Loucy (cell line): ENCODE data around the gene ZNF766.
"Not testable (repeated sequence)": the region's sequence is repeated elsewhere in the genome, so short reads cannot be mapped to it uniquely, and the experiment has no call there.

Experiments used
- H2AFZ ChIP-seq: fragments of 200-600 bp; sonication (generic); 2 replicates; pipeline ENCODE4 v1.6.0; 2016; ENCODE audit warnings: antibody characterized with exemption, mild to moderate bottlenecking, low read length, moderate library complexity
- H3F3A ChIP-seq: fragments of 200-600 bp; 2 replicates; pipeline ENCODE4 v1.6.0; 2016; ENCODE audit warnings: antibody characterized with exemption, low read depth, mild to moderate bottlenecking
- H3K27me3 ChIP-seq: fragments of 200-600 bp; sonication (generic); 2 replicates; pipeline ENCODE4 v1.6.1; 2014; ENCODE audit warnings: low read length, mild to moderate bottlenecking; ENCODE audit not compliant: insufficient read depth, poor library complexity, severe bottlenecking
- H3K36me3 ChIP-seq: fragments of 200-600 bp; sonication (generic); 2 replicates; pipeline ENCODE4 v1.6.1; 2016; ENCODE audit warnings: low read length; ENCODE audit not compliant: insufficient read depth
- H3K4me1 ChIP-seq: fragments of 200-600 bp; sonication (generic); 2 replicates; pipeline ENCODE4 v1.5.1; 2014; ENCODE audit warnings: low read length, mild to moderate bottlenecking; ENCODE audit not compliant: insufficient read depth, poor library complexity, severe bottlenecking
- H3K4me2 ChIP-seq: fragments of 200-600 bp; sonication (generic); 2 replicates; pipeline ENCODE4 v1.6.0; 2014; ENCODE audit warnings: antibody characterized with exemption, low read length, low read depth, mild to moderate bottlenecking; ENCODE audit not compliant: poor library complexity, severe bottlenecking
- H3K4me3 ChIP-seq: fragments of 200-600 bp; sonication (generic); 2 replicates; pipeline ENCODE4 v1.5.1; 2014; ENCODE audit warnings: low read length, mild to moderate bottlenecking, mixed read lengths; ENCODE audit not compliant: poor library complexity, severe bottlenecking
- H3K79me2 ChIP-seq: fragments of 200-600 bp; sonication (generic); 2 replicates; pipeline ENCODE4 v1.6.1; 2014; ENCODE audit warnings: low read length; ENCODE audit not compliant: insufficient read depth
- H3K9ac ChIP-seq: fragments of 200-600 bp; sonication (generic); 2 replicates; pipeline ENCODE4 v1.6.0; 2014; ENCODE audit warnings: mild to moderate bottlenecking, low read depth, low read length, moderate library complexity; ENCODE audit not compliant: poor library complexity, severe bottlenecking
- H3K9me2 ChIP-seq: fragments of 200-600 bp; sonication (generic); replicated peaks from 2 replicates; pipeline ENCODE4 v1.6.1; 2016; ENCODE audit warnings: low read depth, low read length, mixed read lengths
- H3K9me3 ChIP-seq: fragments of 200-600 bp; sonication (generic); 2 replicates; pipeline ENCODE4 v1.6.1; 2014; ENCODE audit warnings: mild to moderate bottlenecking, antibody characterized with exemption, low read length, low read depth; ENCODE audit not compliant: insufficient read depth
- H4K20me1 ChIP-seq: fragments of 200-600 bp; sonication (generic); 2 replicates; pipeline ENCODE4 v1.6.0; 2014; ENCODE audit warnings: antibody characterized with exemption, low read length, mild to moderate bottlenecking; ENCODE audit not compliant: insufficient read depth, poor library complexity, severe bottlenecking
- EZH2phosphoT487 ChIP-seq: fragments of 200-600 bp; IDR thresholded peaks from 2 replicates; pipeline ENCODE4 v1.6.1; 2018; ENCODE audit warnings: antibody characterized with exemption, mild to moderate bottlenecking, moderate library complexity, borderline replicate concordance
- TF ChIP-seq, protein P1 (sequence below): fragments of 200-600 bp; sonication (generic); conservative IDR thresholded peaks from 2 replicates; pipeline ENCODE4 v1.5.1; 2014; ENCODE audit warnings: mild to moderate bottlenecking, antibody characterized with exemption, low read length

ZNF766 gene

DNA sequence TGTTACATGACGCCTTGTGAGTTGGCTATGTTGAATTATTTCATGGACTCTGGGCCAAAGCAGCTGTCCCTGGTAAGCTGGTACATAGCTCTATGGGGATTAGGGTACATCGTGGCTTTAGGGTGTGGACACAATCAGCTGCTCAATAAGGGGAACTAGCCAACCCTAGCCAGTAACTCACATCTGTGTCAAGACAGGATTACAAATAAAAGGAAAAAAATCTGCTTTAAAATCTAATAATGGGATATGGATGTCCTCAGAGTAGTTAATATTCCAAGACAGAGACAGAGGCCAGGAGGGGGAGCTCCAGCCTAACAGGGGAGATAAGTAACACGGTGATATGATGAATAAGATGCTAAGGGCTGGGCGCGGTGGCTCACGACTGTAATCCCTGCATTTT, 21.1 kb upstream of the ZNF766 start:
- H3K4me2 ChIP-seq = no peak overlapping the region
- no peaks in the 10 kb centered on the region for H3K36me3 ChIP-seq
- TF ChIP-seq, protein P1, sequence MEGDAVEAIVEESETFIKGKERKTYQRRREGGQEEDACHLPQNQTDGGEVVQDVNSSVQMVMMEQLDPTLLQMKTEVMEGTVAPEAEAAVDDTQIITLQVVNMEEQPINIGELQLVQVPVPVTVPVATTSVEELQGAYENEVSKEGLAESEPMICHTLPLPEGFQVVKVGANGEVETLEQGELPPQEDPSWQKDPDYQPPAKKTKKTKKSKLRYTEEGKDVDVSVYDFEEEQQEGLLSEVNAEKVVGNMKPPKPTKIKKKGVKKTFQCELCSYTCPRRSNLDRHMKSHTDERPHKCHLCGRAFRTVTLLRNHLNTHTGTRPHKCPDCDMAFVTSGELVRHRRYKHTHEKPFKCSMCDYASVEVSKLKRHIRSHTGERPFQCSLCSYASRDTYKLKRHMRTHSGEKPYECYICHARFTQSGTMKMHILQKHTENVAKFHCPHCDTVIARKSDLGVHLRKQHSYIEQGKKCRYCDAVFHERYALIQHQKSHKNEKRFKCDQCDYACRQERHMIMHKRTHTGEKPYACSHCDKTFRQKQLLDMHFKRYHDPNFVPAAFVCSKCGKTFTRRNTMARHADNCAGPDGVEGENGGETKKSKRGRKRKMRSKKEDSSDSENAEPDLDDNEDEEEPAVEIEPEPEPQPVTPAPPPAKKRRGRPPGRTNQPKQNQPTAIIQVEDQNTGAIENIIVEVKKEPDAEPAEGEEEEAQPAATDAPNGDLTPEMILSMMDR = peak; percentile 69
- TF ChIP-seq EZH2phosphoT487 = no peak
- no peak overlapping the region for H3K9ac ChIP-seq
- no peak overlapping the region for H3K4me3 ChIP-seq
- H2AFZ ChIP-seq = no peak overlapping the region
- no peaks in the 10 kb centered on the region for H3K27me3 ChIP-seq
- no peaks in the 10 kb centered on the region for H3K9me2 ChIP-seq
- H3K4me1 ChIP-seq = no peaks in the 10 kb centered on the region
- H4K20me1 ChIP-seq = no peaks in the 10 kb centered on the region
- no peaks in the 10 kb centered on the region for H3K79me2 ChIP-seq
- H3F3A ChIP-seq = no peaks in the 10 kb centered on the region
- H3K9me3 ChIP-seq = no peaks in the 10 kb centered on the region

DNA sequence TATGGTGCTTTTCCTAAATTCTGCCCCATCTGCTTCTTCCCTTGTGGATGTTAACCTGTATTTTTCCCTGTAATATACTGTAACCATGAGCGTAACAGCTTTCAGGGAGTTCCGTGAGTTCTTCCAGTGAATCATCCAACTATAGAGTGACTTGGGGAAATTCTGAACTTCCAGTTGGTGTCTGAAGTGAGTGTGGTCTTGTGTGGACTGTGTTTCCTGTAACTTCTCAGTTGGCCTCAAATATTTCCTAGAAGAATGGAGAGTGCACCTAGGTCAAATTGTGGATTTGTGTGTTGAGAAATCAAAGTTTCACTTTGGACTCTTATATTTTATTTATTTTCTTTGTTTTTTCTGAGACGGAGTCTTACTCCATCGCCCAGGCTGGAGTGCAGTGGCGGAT, 11.0 kb upstream of the ZNF766 start:
- H3K27me3 ChIP-seq = no peaks in the 10 kb centered on the region
- H3K9ac ChIP-seq = no peak overlapping the region
- no peak for TF ChIP-seq EZH2phosphoT487
- TF ChIP-seq, protein P1 = no peak
- H3K79me2 ChIP-seq = no peaks in the 10 kb centered on the region
- no peak overlapping the region for H2AFZ ChIP-seq
- no peaks in the 10 kb centered on the region for H3K4me1 ChIP-seq
- no peak overlapping the region for H3K4me3 ChIP-seq
- no peaks in the 10 kb centered on the region for H3K9me2 ChIP-seq
- H3K4me2 ChIP-seq = no peak overlapping the region
- H3K9me3 ChIP-seq = no peaks in the 10 kb centered on the region; the same call in 1 of the 2 replicates
- H3F3A ChIP-seq = no peaks in the 10 kb centered on the region
- no peaks in the 10 kb centered on the region for H4K20me1 ChIP-seq
- no peaks in the 10 kb centered on the region for H3K36me3 ChIP-seq

DNA sequence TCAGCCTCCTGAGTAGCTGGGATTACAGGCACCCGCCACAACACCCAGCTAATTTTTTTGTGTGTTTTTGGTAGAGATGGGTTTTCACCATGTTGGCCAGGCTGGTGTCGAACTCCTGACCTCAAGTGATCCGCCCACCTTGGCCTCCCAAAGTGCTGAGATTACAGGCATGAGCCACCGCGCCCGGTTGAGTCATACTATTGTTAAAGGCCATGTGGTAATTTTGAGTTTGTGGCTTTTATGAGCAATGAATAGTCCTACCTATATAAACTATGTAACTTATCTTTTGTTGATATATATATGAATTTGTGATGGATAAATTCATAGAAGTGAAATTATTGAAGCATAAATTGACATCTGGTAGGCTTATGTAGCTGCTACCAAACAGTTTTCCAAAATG, 3.8 kb upstream of the ZNF766 start:
- not testable (repeated sequence) for H3K9me2 ChIP-seq, H3K36me3 ChIP-seq, H3K4me3 ChIP-seq, H4K20me1 ChIP-seq, H3K27me3 ChIP-seq, H3F3A ChIP-seq, H3K9me3 ChIP-seq, H3K4me2 ChIP-seq, H3K4me1 ChIP-seq, H3K9ac ChIP-seq, H2AFZ ChIP-seq
- peaks cover 12% of the 10 kb centered on the region for H3K79me2 ChIP-seq

DNA sequence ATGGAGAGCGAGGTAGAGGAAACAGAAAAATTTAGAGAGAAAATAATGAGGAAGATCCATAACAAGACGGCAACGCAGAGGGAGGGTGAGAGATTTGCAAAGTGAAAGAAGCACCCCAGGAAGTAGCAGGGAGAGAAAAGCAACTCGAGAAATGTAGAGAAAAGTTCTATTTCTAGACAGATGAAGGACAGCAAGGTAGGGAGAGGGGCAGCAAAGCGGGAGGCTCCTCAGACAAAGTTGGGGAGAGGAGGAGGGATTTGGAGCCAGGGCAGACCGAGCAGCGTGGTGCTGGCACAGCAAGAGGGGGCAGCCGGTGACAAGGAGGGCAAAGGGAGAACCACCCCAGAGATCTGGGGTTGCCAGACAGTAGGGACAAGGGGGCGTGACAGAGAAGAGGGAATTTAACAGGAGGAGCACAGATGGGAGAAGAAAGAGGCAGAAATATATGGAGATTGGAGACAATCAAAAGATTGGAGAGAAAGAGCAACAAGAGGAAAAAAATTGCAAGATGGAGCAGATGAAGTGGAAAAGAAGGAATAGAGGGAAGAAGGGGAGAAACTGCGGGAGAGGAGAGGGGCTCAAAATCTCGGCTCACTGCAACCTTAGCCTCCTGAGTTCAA, 989 bp downstream of the ZNF766 start:
- peak overlapping the region; percentile 88; the same call in 1 of the 2 replicates for H2AFZ ChIP-seq
- peaks cover 58% of the 10 kb centered on the region for H3K79me2 ChIP-seq
- no peaks in the 10 kb centered on the region for H3F3A ChIP-seq
- H3K27me3 ChIP-seq = no peaks in the 10 kb centered on the region
- peak overlapping the region; percentile 77 for H3K4me2 ChIP-seq
- H3K9me2 ChIP-seq = no peaks in the 10 kb centered on the region
- H3K9me3 ChIP-seq = no peaks in the 10 kb centered on the region
- H3K36me3 ChIP-seq = no peaks in the 10 kb centered on the region
- TF ChIP-seq EZH2phosphoT487 = no peak
- TF ChIP-seq, protein P1 = no peak
- peaks cover 38% of the 10 kb centered on the region for H4K20me1 ChIP-seq
- H3K4me1 ChIP-seq = peaks cover 29% of the 10 kb centered on the region
- peak overlapping the region; percentile 87 for H3K4me3 ChIP-seq
- H3K9ac ChIP-seq = peak overlapping the region; percentile 95
